ENCODE measurements around the gene YES1. TPM values are rescaled to one million over a fixed set of nuclear protein-coding genes. Genes with fewer than 3 reads are reported as not detected.

YES1 gene
- total RNA-seq, 1 experiment from 2014 or later = 84.5 TPM

DNA sequence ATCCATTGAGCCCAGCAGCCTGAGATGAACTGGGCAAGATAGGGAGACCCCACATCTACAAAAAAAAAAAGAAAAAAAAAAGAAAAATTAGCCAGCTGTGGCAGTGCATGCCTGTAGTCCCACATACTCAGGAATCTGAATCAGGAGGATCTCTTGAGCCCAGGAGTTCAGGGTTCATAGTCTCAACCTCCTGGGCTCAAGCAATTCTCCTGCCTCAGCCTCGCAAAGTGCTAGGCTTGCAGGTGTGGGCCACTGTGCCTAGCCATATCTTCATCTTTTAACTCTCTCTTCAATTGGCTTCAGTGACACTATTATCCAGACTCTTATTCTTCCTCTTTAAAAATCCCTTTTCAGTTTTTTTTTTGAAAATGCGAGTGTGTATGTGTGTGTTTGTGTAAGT is 28.5 kb upstream of the YES1 start (continued):
- TF ChIP-seq YY1 (IDR thresholded peaks at IDR 0.05; ENCODE audit: extremely low read depth, insufficient replicate concordance, low read depth, low read length) (no peak), FOSL1 (IDR thresholded peaks at IDR 0.05; ENCODE audit: low read depth) (no peak), POLR2AphosphoS5 (IDR thresholded peaks at IDR 0.05; ENCODE audit: low read depth, low read length) (no peak), SRF (IDR thresholded peaks at IDR 0.05; ENCODE audit: low read depth) (no peak), ELF1 (IDR thresholded peaks at IDR 0.05; ENCODE audit: borderline replicate concordance, low read depth) (no peak), SIN3A (IDR thresholded peaks at IDR 0.05; ENCODE audit: low read depth) (no peak), TCF7L2 (IDR thresholded peaks at IDR 0.05; ENCODE audit: borderline replicate concordance, extremely low read depth, insufficient read depth, insufficient read length) (no peak), ZFX (IDR thresholded peaks at IDR 0.05) (no peak), RAD21 (IDR thresholded peaks at IDR 0.05; ENCODE audit: low read depth) (no peak)
- TF ChIP-seq, protein P1, sequence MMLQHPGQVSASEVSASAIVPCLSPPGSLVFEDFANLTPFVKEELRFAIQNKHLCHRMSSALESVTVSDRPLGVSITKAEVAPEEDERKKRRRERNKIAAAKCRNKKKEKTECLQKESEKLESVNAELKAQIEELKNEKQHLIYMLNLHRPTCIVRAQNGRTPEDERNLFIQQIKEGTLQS (IDR thresholded peaks at IDR 0.05) = no peak

DNA sequence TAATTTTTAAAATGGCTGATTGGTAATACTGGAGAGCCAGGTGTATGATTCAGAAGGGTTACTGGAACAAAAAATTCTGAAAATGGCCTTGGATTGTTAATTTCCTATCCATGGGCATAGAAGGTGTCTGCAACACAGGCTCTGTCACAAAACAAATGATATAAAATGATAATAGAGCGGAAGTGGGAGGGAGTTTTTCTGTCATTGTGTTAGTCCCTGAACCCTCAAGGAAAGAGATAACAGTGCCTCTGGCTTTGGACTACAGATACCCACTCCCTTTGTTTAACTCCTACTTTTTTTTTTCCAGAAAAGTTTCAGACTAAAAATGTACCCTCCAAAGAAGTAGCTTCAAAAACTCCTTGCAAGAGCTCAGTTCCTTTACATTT is 28.0 kb upstream of the YES1 start:
- H3K27ac ChIP-seq (ENCODE audit: low read depth, low read length) = no peak overlapping the region
- no peaks in the 10 kb centered on the region for H3K9me3 ChIP-seq (ENCODE audit: control insufficient read depth in 1 of 2, insufficient read depth in 1 of 2, low read depth in 1 of 2, low read length in 2 of 2)
- no peak for TF ChIP-seq ZFX (IDR thresholded peaks at IDR 0.05)
- no peak for TF ChIP-seq SRF (IDR thresholded peaks at IDR 0.05; ENCODE audit: low read depth)
- TF ChIP-seq, protein P1 (IDR thresholded peaks at IDR 0.05) = no peak
- no peak for TF ChIP-seq RAD21 (IDR thresholded peaks at IDR 0.05; ENCODE audit: low read depth)
- TF ChIP-seq EZH2phosphoT487 (IDR thresholded peaks at IDR 0.05; ENCODE audit: borderline replicate concordance) = no peak
- no peak for TF ChIP-seq EGR1 (IDR thresholded peaks at IDR 0.05; ENCODE audit: low read depth)
- no peak for TF ChIP-seq CBX3 (IDR thresholded peaks at IDR 0.05; ENCODE audit: low read depth)
- no peak for TF ChIP-seq FOSL1 (IDR thresholded peaks at IDR 0.05; ENCODE audit: low read depth)
- TF ChIP-seq ZNF274 (IDR thresholded peaks at IDR 0.05; ENCODE audit: low read depth, low read length) = no peak
- TF ChIP-seq, protein P2, sequence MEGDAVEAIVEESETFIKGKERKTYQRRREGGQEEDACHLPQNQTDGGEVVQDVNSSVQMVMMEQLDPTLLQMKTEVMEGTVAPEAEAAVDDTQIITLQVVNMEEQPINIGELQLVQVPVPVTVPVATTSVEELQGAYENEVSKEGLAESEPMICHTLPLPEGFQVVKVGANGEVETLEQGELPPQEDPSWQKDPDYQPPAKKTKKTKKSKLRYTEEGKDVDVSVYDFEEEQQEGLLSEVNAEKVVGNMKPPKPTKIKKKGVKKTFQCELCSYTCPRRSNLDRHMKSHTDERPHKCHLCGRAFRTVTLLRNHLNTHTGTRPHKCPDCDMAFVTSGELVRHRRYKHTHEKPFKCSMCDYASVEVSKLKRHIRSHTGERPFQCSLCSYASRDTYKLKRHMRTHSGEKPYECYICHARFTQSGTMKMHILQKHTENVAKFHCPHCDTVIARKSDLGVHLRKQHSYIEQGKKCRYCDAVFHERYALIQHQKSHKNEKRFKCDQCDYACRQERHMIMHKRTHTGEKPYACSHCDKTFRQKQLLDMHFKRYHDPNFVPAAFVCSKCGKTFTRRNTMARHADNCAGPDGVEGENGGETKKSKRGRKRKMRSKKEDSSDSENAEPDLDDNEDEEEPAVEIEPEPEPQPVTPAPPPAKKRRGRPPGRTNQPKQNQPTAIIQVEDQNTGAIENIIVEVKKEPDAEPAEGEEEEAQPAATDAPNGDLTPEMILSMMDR (IDR thresholded peaks at IDR 0.05 in 2 of 3, conservative IDR thresholded peaks at IDR 0.05 in 1 of 3; ENCODE audit: borderline replicate concordance in 1 of 3, insufficient read depth in 1 of 3, low read depth in 2 of 3, low read length in 2 of 3) = no peak
- TF ChIP-seq EZH2 (IDR thresholded peaks at IDR 0.05) = no peak
- no peak for TF ChIP-seq JUND (IDR thresholded peaks at IDR 0.05)
- TF ChIP-seq POLR2AphosphoS5 (IDR thresholded peaks at IDR 0.05; ENCODE audit: low read depth, low read length) = no peak
- TF ChIP-seq CEBPB (IDR thresholded peaks at IDR 0.05; ENCODE audit: low read depth) = no peak
- no peak for TF ChIP-seq SP1 (IDR thresholded peaks at IDR 0.05; ENCODE audit: low read depth)
- TF ChIP-seq, protein P3, sequence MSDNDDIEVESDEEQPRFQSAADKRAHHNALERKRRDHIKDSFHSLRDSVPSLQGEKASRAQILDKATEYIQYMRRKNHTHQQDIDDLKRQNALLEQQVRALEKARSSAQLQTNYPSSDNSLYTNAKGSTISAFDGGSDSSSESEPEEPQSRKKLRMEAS (IDR thresholded peaks at IDR 0.05) = no peak
- POLR2A ChIA-PET = no interaction called here
- CTCF ChIA-PET = interaction anchor here (0.6 to 4.5 kb wide), 16 partner anchors 9 to 1708 kb away, joined by 3 to 72 read pairs (median 6); partner anchors contain the start of genes ENOSF1 and TYMS
- no peaks in the 10 kb centered on the region for H3K79me2 ChIP-seq (ENCODE audit: insufficient read depth, low read length)
- no TSS peak for BruUV-seq (replicated peaks)
- RAD21 ChIA-PET (ENCODE audit: low non-redundant PET in 1 of 2, low total read pairs in 2 of 2, uncharacterized antibody in 2 of 2, unreplicated experiment in 2 of 2) = interaction anchor here (1.3 to 1.4 kb wide), 3 partner anchors 127 to 216 kb away, joined by 5 to 8 read pairs (median 8); partner anchors contain the start of gene ENOSF1 (in 1 of the 2)
- DNase-seq (ENCODE audit: low read depth, low spot score) (no peak), ATAC-seq (no peak)
- peaks cover 13 to 39% of the 10 kb centered on the region in 2 experiments for H3K4me1 ChIP-seq (ENCODE audit: control insufficient read depth in 1 of 2, insufficient read depth in 2 of 2, low read length in 2 of 2)
- no peaks in the 10 kb centered on the region for H3K9me2 ChIP-seq (ENCODE audit: insufficient read depth)
- no peaks in the 10 kb centered on the region for H4K20me1 ChIP-seq (ENCODE audit: insufficient read depth)
- H3K4me2 ChIP-seq (ENCODE audit: low read length) = no peak overlapping the region
- H2AFZ ChIP-seq (ENCODE audit: low read depth, low read length, poor library complexity, severe bottlenecking) = peak overlapping the region; percentile 60
- H3K36me3 ChIP-seq (ENCODE audit: control insufficient read depth in 1 of 2, insufficient read depth in 2 of 2, low read length in 2 of 2) = no peaks in the 10 kb centered on the region
- H3K4me3 ChIP-seq (replicated peaks in 1 of 2; ENCODE audit: low read depth in 1 of 2, low read length in 2 of 2) = no peak overlapping the region
- no peaks in the 10 kb centered on the region for H3K27me3 ChIP-seq (ENCODE audit: insufficient read depth, low read length)
- no peak overlapping the region for H3K9ac ChIP-seq (ENCODE audit: low read length)
- intact Hi-C loops (cut with micrococcal nuclease) = no loop called here
